Activated naive CD8-positive, alpha-beta T cell treated with anti-CD3 and anti-CD28 coated beads, Interleukin-2, amount 10 ng/mL, durations not matched to agents 7 days and 5 days (primary cell): ENCODE results near the gene TAF10. TPM values are rescaled to one million over a fixed set of nuclear protein-coding genes. Genes with fewer than 3 reads are reported as not detected.

Experiments used
- ATAC-seq: fragments of 150-1000 bp; cut with Tn5 transposase; one replicate; pipeline ENCODE4 v1.10.0; 2021; ENCODE audit warnings: low read depth, moderate library complexity
- POLR2A ChIA-PET: fragments of 350-600 bp; sonication (Branson Sonifier 250); formaldehyde crosslinking; loops from one replicate; lab custom pipeline; 2021; ENCODE audit warnings: antibody characterized with exemption; lab: Charles Lee
- DNase-seq: peaks from one replicate; pipeline ENCODE4 v3.0.0; 2021
- H3K27ac Mint-ChIP-seq: one replicate; pipeline ENCODE4 v1.8.0; 2022; ENCODE audit warnings: mild to moderate bottlenecking, mixed read lengths
- H3K27me3 Mint-ChIP-seq: one replicate; pipeline ENCODE4 v1.8.0; 2022; ENCODE audit warnings: mild to moderate bottlenecking, moderate library complexity, mixed read lengths
- H3K36me3 Mint-ChIP-seq: one replicate; pipeline ENCODE4 v1.8.0; 2021; ENCODE audit warnings: mild to moderate bottlenecking, mixed read lengths
- H3K4me1 Mint-ChIP-seq: one replicate; pipeline ENCODE4 v1.8.0; 2021; ENCODE audit warnings: mixed read lengths
- H3K4me3 Mint-ChIP-seq: one replicate; pipeline ENCODE4 v1.8.0; 2022; ENCODE audit warnings: mild to moderate bottlenecking, moderate library complexity, mixed read lengths
- H3K9me3 Mint-ChIP-seq: one replicate; pipeline ENCODE4 v1.8.0; 2021; ENCODE audit warnings: mixed read lengths
- total RNA-seq, 2 experiments: library from RNA; stranded (reverse); gene quantifications; one replicate each; pipeline ENCODE4 v1.2.3, GENCODE V29; 2021

TAF10 gene
- total RNA-seq, 2 experiments from 2014 or later, result 154 to 156 TPM

DNA sequence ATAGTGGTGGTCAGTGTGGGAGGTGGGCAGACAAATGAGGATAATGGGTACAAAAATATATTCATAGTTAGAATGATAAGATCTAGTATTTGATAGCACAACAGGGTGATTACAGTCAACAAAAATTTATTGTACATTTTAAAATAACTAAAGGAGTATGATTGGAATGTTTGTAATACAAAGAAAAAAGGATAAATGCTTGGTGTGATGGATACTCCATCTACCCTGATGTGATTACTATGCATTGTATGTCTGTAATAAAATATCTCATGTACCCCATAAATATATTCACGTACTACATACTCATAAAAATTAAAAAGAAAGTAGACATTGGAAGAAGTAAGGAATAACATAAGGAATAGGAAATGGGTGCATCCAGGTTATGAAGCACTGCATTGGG lies 24.0 kb downstream of the TAF10 start:
- H3K36me3 Mint-ChIP-seq, result peaks cover 39% of the 10 kb centered on the region
- H3K27ac Mint-ChIP-seq, result no peak overlapping the region
- POLR2A ChIA-PET, result no interaction called here
- no peaks in the 10 kb centered on the region for H3K27me3 Mint-ChIP-seq
- DNase-seq (no peak), ATAC-seq (no peak)
- H3K4me1 Mint-ChIP-seq, result no peaks in the 10 kb centered on the region
- no peak overlapping the region for H3K4me3 Mint-ChIP-seq
- peaks cover 12% of the 10 kb centered on the region for H3K9me3 Mint-ChIP-seq

DNA sequence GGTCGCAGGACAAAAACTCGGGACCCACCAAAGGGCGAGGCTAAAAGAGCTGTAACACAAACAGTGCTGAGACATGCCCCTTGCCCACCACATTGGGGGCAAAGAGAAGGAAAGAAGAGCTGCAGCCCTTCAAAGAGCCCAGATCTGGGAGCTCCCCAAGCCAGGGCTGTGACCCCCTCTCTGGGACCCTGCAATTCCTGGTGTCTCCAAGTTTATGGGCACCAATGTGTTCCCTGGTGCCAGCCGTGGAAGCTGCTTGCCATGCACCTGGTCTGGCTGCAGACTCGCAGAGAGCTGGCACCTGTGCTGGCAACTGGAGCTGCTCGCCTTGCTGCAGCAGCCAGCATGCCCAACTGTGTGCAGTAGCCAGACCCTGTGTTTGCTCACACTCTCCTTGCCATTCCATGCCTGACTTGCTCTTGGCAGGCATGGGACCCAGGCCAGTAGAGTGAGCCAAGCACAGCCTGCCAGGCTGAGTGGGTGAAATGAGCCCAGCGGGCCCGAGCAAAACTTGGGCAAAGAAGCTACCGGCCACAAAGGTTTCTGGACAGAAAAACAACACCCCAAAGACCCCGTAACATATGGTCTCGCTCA lies 24.6 kb downstream of the TAF10 start:
- DNase-seq, result no peak
- Mint-ChIP-seq H3K4me3 (no peak overlapping the region), H3K9me3 (peaks cover 14% of the 10 kb centered on the region), H3K36me3 (peaks cover 38% of the 10 kb centered on the region), H3K27me3 (no peaks in the 10 kb centered on the region), H3K4me1 (no peaks in the 10 kb centered on the region), H3K27ac (no peak overlapping the region)
- POLR2A ChIA-PET, result no interaction called here
- ATAC-seq, result no peak

DNA sequence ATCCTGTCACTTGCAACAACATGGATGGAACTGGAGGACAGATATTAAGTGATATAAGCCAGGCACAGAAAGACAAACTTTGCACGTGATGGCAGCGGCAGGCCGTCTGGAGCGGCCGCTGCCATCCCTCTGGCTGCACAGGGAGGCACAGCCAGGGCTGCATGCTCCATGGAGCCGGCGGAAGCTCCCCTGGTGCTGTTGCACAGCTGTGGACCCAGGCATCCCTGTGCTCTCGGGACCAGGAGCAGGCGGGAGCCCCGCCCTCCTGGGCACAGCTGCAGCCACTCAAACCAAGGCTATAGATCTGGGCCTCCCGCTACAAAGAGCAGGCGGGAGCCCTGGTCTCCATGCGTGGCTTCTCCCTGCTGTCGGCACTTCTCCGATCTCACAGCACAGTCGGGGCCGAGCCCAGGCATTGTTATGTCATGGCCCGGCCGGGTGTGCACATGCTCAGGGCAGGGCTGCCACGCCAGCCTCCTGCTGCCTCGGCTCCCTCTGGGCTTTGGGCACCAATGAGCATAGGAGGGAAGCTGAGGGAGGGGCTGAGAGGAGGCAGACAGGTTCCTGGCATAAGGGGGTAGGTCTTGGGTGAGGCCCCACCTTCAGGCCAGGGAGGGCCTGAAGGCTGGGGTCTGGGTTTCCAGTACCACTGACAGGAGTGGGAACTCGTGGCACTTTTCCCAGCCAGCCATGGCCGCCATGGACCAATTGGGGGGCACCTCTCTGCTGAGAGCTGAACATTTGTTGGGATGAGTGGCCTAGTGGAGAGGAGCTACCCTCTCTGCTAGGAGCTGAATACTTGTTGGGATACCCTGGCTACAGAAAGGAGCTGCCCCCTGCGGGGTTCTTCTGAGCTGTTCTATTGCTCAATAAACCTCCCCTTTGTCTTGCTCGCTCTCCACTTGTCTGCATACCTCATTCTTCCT lies 25.3 kb downstream of the TAF10 start:
- ATAC-seq (no peak), DNase-seq (no peak)
- POLR2A ChIA-PET, result no interaction called here
- no peaks in the 10 kb centered on the region for H3K4me1 Mint-ChIP-seq
- no peak overlapping the region for H3K27ac Mint-ChIP-seq
- peaks cover 14% of the 10 kb centered on the region for H3K9me3 Mint-ChIP-seq
- H3K27me3 Mint-ChIP-seq, result no peaks in the 10 kb centered on the region
- H3K4me3 Mint-ChIP-seq, result no peak overlapping the region
- H3K36me3 Mint-ChIP-seq, result peaks cover 36% of the 10 kb centered on the region

- peaks cover 14% of the 10 kb centered on the region for H3K9me3 Mint-ChIP-seq
- peaks cover 43% of the 10 kb centered on the region for H3K36me3 Mint-ChIP-seq
- ATAC-seq, result no peak
- H3K27ac Mint-ChIP-seq, result no peak overlapping the region
- H3K27me3 Mint-ChIP-seq, result no peaks in the 10 kb centered on the region
- H3K4me1 Mint-ChIP-seq, result no peaks in the 10 kb centered on the region
- POLR2A ChIA-PET, result no interaction called here
- no peak for DNase-seq
- no peak overlapping the region for H3K4me3 Mint-ChIP-seq
Observed at GRCh38 chr11:6584528-6584927, 27.5 kb downstream of the TAF10 start.

- POLR2A ChIA-PET, result no interaction called here
Observed at GRCh38 chr11:6583584-6583983, 28.4 kb downstream of the TAF10 start.

GRCh38 chr11:6579681-6580080 lies 32.3 kb downstream of the TAF10 start:
- no peak overlapping the region for H3K27ac Mint-ChIP-seq
- H3K27me3 Mint-ChIP-seq, result no peaks in the 10 kb centered on the region
- no peak for ATAC-seq
- POLR2A ChIA-PET, result no interaction called here
- peaks cover 11% of the 10 kb centered on the region for H3K9me3 Mint-ChIP-seq
- no peak overlapping the region for H3K4me3 Mint-ChIP-seq
- H3K4me1 Mint-ChIP-seq, result no peaks in the 10 kb centered on the region
- peaks cover 35% of the 10 kb centered on the region for H3K36me3 Mint-ChIP-seq
- no peak for DNase-seq

More at GRCh38 chr11:6583584-6583983, 28.4 kb downstream of the TAF10 start:
- peaks cover 14% of the 10 kb centered on the region for H3K9me3 Mint-ChIP-seq
- no peak overlapping the region for H3K4me3 Mint-ChIP-seq
- H3K36me3 Mint-ChIP-seq, result peaks cover 43% of the 10 kb centered on the region
- ATAC-seq, result no peak
- no peaks in the 10 kb centered on the region for H3K4me1 Mint-ChIP-seq
- no peak overlapping the region for H3K27ac Mint-ChIP-seq
- H3K27me3 Mint-ChIP-seq, result no peaks in the 10 kb centered on the region
- no peak for DNase-seq

GRCh38 chr11:6578134-6578533 lies 33.9 kb downstream of the TAF10 start:
- DNase-seq (no peak), ATAC-seq (no peak)
- Mint-ChIP-seq H3K4me3 (no peak overlapping the region), H3K27ac (no peak overlapping the region), H3K36me3 (peaks cover 20% of the 10 kb centered on the region), H3K27me3 (no peaks in the 10 kb centered on the region), H3K4me1 (no peaks in the 10 kb centered on the region), H3K9me3 (peaks cover 4% of the 10 kb centered on the region)
- POLR2A ChIA-PET, result no interaction called here

GRCh38 chr11:6576471-6577373 lies 35.3 kb downstream of the TAF10 start:
- H3K27ac Mint-ChIP-seq, result no peak overlapping the region
- POLR2A ChIA-PET, result no interaction called here
- H3K4me3 Mint-ChIP-seq, result no peak overlapping the region
- no peaks in the 10 kb centered on the region for H3K27me3 Mint-ChIP-seq
- DNase-seq (no peak), ATAC-seq (no peak)
- no peaks in the 10 kb centered on the region for H3K9me3 Mint-ChIP-seq
- H3K4me1 Mint-ChIP-seq, result no peaks in the 10 kb centered on the region
- peaks cover 14% of the 10 kb centered on the region for H3K36me3 Mint-ChIP-seq

- DNase-seq (no peak), ATAC-seq (no peak)
- no peak overlapping the region for H3K27ac Mint-ChIP-seq
- no peaks in the 10 kb centered on the region for H3K4me1 Mint-ChIP-seq
- POLR2A ChIA-PET, result no interaction called here
- no peaks in the 10 kb centered on the region for H3K9me3 Mint-ChIP-seq
- no peaks in the 10 kb centered on the region for H3K27me3 Mint-ChIP-seq
- peaks cover 6% of the 10 kb centered on the region for H3K36me3 Mint-ChIP-seq
- no peak overlapping the region for H3K4me3 Mint-ChIP-seq
Observed at GRCh38 chr11:6574816-6575715, 37.0 kb downstream of the TAF10 start.

DNA sequence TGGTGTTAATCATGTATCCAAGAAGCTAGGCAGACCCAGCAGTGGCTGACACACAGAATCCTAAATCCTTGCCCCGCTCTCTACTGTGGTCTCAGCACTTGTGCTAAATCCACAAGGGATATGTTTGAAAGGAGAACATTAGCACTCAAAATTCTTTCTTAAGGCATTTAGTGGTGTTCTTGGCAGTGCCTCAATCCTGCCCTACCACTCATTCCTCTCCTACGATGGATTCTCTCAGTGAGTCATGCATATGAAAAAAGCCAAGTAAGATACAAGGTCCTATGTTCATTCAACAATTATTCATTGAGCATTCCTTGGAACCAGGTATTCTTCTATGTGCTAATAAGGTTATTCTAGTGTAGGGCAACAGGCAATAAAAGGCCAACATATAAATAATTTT lies 39.8 kb downstream of the TAF10 start:
- ATAC-seq, result no peak
- Mint-ChIP-seq H3K36me3 (peaks cover 9% of the 10 kb centered on the region), H3K9me3 (no peaks in the 10 kb centered on the region), H3K27ac (no peak overlapping the region), H3K4me1 (peaks cover 3% of the 10 kb centered on the region), H3K27me3 (no peaks in the 10 kb centered on the region), H3K4me3 (no peak overlapping the region)
- POLR2A ChIA-PET, result no interaction called here
- DNase-seq, result no peak

DNA sequence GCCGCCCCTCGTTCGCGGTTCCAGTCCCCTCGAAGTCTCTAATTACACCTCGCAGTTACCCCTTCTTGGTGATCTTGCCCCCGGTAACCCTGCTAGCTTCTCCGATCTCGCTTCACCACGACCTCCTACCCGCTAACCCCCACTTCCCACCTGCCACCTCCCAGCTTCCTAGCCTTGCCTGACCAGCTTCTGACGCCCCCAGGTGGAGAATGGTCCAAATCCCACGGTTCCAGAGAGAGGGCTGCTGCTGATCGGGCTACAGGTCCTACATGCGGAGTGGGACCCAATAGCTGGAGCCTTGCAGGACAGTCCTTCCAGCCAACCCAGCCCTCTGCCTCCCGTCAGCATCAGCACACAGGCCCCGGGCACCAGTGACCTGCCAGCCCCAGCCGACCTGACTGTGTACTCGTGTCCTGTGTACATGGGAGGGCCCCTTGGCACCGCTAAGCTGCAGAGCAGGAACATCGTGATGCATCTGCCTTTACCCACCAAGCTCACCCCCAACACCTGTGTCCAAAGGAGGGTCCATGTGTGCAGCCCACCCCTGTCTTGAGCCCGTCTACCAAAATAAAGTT lies 40.5 kb downstream of the TAF10 start:
- POLR2A ChIA-PET, result no interaction called here
- H3K36me3 Mint-ChIP-seq, result peaks cover 10% of the 10 kb centered on the region
- no peak overlapping the region for H3K27ac Mint-ChIP-seq
- H3K27me3 Mint-ChIP-seq, result no peaks in the 10 kb centered on the region
- no peak for DNase-seq
- H3K4me3 Mint-ChIP-seq, result no peak overlapping the region
- H3K9me3 Mint-ChIP-seq, result no peaks in the 10 kb centered on the region
- H3K4me1 Mint-ChIP-seq, result peaks cover 3% of the 10 kb centered on the region
- ATAC-seq, result no peak

- Mint-ChIP-seq H3K9me3 (no peaks in the 10 kb centered on the region), H3K27ac (no peak overlapping the region), H3K4me1 (peaks cover 3% of the 10 kb centered on the region), H3K36me3 (peaks cover 11% of the 10 kb centered on the region), H3K27me3 (no peaks in the 10 kb centered on the region), H3K4me3 (no peak overlapping the region)
- DNase-seq (no peak), ATAC-seq (no peak)
- POLR2A ChIA-PET, result no interaction called here
Observed at GRCh38 chr11:6570691-6571427, 41.2 kb downstream of the TAF10 start.
